HG03159 (cell line): ENCODE measurements around the gene NUDT1.
"Not testable (repeated sequence)": the region's sequence is repeated elsewhere in the genome, so short reads cannot be mapped to it uniquely, and the experiment has no call there.

Source experiments
- ATAC-seq: cut with Tn5 transposase; IDR thresholded peaks from one replicate; pipeline ENCODE4 v1.9.1; 2021; ENCODE audit warnings: mild to moderate bottlenecking, moderate library complexity; ENCODE audit not compliant: unreplicated experiment

NUDT1 gene

GRCh38 chr7:2264158-2264557 lies 22.1 kb downstream of the NUDT1 start:
- no peak for ATAC-seq

GRCh38 chr7:2266911-2267310 lies 24.9 kb downstream of the NUDT1 start:
- ATAC-seq, result no peak

- not testable (repeated sequence) for ATAC-seq
These were observed 27.3 kb downstream of the NUDT1 start for GRCh38 chr7:2269089-2269990.

DNA sequence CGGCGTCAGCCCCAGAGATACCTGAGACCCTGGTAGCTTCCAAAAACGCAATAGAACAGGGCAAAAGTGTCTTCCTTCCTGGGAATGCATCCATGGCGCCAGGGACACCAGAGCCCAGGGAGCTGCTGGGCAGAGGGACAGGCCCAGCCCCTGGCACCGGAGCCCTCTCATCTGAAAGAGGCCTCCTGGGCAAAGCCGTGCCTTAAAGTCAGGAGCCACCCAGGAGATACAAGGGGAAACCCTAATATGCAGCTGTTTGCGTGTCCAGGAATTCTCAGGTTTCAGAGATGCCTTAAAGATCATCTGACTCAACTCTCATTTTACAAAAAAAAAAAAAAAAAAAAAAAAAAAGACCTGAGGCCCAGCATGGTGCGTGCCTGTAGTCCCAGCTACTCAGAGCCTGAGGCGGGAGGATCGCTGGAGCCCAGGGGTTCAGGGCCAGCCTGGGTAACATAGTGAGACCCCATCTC lies 28.0 kb downstream of the NUDT1 start:
- ATAC-seq, result no peak

GRCh38 chr7:2270495-2270894 lies 28.5 kb downstream of the NUDT1 start:
- ATAC-seq, result no peak

DNA sequence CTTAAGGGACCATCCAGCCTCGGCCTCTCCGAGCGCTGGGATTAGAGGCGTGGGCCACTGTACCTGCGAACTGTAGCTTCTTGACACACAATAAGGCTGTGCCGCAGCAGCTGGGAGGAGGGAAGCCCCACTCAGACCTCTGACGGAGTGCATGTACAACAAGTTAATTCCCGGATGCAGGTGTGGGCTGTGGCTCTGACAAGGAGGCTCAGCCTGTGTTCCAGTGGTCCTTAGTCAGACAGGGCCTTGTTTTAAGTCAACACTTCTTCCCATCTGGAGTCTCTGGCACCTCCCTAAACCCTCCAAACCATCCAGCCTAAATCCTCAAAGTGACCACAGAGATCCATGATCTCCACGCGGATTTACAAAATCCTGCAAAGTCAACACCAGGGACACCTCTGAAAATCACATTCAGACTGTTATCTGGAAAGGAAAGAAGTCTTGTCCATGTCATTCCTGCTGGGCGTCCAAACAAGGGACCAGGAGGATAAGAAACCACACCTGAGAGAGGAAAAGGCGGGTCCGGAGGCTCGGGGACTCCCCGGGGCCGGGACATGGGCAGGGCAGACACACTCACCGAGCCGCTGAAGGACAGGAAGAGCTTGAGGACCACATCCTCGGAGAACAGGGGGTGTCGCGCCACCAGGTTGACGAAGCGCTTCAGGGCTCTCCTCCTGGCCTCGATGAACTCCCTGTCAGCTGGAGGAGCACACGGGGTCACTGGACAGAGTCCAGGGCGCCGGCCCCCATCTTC lies 29.4 kb downstream of the NUDT1 start:
- no peak for ATAC-seq

GRCh38 chr7:2272031-2272430 lies 30.0 kb downstream of the NUDT1 start:
- ATAC-seq, result no peak

- no peak for ATAC-seq
These were observed 31.8 kb downstream of the NUDT1 start for GRCh38 chr7:2273866-2274265.

DNA sequence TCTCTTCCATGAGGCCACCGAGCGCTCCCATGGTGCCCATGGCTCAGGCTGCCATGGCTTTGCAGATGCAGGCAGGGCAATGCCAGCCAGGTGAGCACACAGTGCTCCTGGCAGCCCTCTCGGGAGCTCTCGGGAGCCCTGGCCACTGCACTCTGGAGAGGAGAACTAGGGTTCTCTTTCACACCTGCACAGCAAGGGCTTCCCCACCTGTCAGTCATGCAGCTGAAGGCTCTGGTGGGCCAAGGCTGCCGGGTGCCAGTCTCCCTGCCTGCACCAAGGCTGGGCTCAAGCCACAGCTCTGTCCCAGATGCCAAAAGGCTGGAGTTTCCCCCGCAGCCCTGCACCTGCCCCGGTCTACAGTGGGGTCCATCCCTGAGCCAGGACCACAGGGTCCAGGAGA lies 32.6 kb downstream of the NUDT1 start:
- no peak for ATAC-seq

DNA sequence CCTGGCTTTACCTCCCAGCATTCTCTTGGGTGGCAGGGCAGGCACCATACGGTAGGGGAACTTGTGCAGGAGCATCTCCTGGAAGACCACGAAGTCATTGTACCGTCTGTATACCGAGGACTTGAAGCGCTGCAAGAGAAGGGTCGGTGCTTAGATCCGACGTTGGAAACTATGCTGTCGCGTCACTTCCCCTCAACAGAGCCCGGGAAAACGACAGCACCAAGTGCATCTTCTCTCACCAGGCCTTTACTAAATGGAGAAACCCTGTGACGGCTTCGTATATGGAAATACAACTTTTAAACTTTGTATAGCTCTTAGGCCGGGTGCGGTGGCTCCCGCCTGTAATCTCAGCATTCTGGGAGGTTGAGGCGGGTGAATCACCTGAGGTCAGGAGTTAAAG lies 33.1 kb downstream of the NUDT1 start:
- no peak for ATAC-seq

DNA sequence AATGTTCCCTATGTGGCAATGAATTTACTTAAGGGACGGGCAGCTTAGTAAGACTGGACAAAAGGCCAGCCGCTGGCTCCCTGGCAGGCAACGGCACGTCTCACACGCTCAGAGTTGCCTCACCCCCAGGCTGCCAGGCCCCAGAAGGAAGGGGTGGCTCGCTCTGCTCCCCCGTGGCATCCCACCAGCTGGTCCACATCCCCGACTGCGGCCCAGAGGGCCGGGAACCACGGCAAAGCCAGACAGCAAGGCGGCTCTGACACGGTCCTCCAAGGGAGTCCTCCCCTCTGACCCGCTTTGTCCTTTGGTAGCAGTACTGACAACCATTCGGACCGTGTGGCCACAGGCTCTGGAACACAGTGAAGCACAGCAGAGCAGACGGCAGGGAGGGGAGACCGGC lies 34.1 kb downstream of the NUDT1 start:
- no peak for ATAC-seq

- no peak for ATAC-seq
These were observed 36.0 kb downstream of the NUDT1 start for GRCh38 chr7:2278026-2278425.

DNA sequence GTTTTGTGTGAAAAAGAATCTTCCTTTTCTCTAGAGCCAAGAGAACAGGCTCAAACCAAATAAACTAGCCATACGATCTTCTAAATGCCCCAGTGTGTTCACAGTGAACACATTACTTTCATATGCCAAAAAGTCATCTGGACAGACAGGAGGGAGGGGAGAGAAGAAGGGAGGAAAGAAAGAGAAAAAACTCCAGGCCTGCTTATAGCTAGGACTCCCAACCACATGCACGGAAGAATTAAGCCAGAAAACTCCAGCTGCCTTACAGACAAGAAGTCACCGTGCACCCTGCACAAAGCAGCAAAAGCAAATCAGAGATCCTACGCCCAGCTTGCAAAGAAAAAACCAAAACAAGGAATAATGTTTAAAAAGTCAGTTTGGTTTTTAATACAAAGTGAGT lies 37.9 kb downstream of the NUDT1 start:
- ATAC-seq, result no peak

DNA sequence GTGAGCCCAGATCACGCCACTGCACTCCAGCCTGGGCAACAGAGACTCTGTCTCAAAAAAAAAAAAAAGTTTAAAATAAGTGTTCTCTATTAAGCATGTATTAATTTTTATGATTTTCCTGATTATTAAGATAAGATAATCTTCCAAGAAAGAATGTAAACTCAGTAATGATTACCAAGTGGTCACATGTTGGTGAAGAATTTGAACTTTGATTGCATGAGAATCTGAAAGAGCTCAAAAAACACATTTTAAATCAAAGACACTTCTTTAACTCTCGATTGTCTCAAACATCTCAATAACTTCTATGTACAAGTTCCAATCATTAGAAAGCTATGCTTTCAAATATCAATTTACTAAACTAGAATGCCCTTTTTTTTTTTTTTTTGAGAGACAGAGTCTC lies 38.4 kb downstream of the NUDT1 start:
- no peak for ATAC-seq

DNA sequence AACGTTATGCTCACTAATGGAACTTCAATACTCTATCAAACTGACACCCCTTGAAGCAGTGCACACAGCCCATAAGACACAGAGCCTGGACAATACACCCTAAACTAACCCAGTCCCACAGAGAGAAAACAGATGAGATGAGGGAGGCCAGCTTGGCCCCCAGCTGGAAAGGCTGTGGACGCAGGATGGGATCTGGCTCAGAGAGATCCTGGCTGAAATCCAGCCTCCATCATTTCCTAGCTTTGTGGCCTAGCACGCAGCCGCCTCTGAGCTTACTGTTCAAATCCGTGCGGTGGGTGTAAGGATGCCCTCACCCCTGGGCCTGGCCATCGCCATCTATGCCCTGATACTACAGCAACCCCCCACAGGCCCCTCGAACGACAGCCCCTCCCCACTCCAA lies 39.5 kb downstream of the NUDT1 start:
- ATAC-seq, result no peak

GRCh38 chr7:2282185-2282751 lies 40.2 kb downstream of the NUDT1 start:
- no peak for ATAC-seq

- no peak for ATAC-seq
These were observed 41.0 kb downstream of the NUDT1 start for GRCh38 chr7:2283074-2283473.

- ATAC-seq, result no peak
These were observed 45.7 kb downstream of the NUDT1 start for GRCh38 chr7:2287745-2288144.

DNA sequence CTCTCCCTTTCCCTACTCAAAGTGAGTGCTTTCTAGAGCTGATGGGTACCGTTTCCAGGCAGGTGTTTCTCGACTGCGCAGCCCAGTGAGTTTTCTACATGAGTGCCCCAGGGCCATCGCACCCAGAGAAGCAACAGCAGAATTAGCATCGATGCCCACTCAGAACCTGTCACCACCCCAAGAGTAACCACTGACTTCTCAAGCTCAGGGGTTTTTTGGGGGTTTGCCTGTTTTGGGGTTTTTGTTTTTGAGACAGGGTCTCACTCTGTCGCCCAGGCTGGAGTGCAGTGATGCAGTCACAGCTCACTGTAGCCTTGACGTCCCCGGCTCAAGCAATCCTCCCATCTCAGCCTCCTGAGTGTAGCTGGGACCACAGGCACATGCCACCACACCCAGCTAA lies 46.5 kb downstream of the NUDT1 start:
- ATAC-seq, result peak; percentile 56

DNA sequence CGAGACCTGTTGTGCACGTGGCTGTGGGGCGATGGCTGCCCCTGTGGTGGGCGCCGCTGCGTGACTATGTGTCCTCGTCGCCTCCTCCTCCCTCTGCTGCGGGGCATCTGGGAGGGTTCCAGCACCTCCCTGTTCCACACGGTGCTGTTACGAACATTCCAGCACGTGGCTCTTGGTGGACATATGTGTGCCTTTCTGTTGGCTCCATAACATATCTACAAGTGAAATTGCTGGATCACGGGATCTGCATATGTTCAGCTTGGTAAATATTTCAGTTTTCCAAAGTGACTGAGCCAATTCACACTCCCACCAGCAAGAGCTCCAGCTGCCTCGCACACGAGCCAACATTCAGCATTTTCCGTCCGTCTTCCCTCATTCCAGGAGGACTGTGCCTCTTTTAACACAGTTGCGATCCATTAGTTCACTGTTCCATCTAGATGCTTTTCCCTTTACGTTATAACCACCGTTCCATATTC lies 47.1 kb downstream of the NUDT1 start:
- ATAC-seq, result no peak

- ATAC-seq, result no peak
These were observed 47.6 kb downstream of the NUDT1 start for GRCh38 chr7:2289621-2290020.

- no peak for ATAC-seq
These were observed 48.9 kb downstream of the NUDT1 start for GRCh38 chr7:2290877-2291276.
